CD14-positive monocyte (primary cell): ENCODE data around the gene HECW1. TPM values are rescaled to one million over a fixed set of nuclear protein-coding genes. Genes with fewer than 3 reads are reported as not detected.

Experiments
- DNase-seq, 3 donors: peaks; one replicate each; pipeline ENCODE4 v3.0.0-alpha.2; 2011 to 2022
- H2AFZ ChIP-seq: 2 replicates; pipeline ENCODE4 v1.6.0; 2012; ENCODE audit warnings: mild to moderate bottlenecking, low read depth, low read length, inconsistent platforms; ENCODE audit not compliant: insufficient read depth, poor library complexity, severe bottlenecking
- H3K27ac ChIP-seq, 2 donors: 1 replicate in 1 of 2; 2 replicates in 1 of 2; pipeline ENCODE4 v1.5.1; 2012 to 2013; ENCODE audit warnings: low read length in 2 of 2, control low read depth in 1 of 2, inconsistent platforms in 1 of 2, low read depth in 1 of 2, mild to moderate bottlenecking in 1 of 2
- H3K27me3 ChIP-seq, 2 donors: one replicate each; pipeline versions ENCODE4 v1.6.0 to v1.6.1; 2011 to 2013; ENCODE audit warnings: low read length in 2 of 2; ENCODE audit not compliant: control insufficient read depth in 2 of 2, insufficient read depth in 2 of 2
- H3K36me3 ChIP-seq, 2 donors: replicated peaks in 1 of 2; 1 replicate in 1 of 2; 2 replicates in 1 of 2; pipeline versions ENCODE4 v1.5.1 to v1.6.1; 2012 to 2013; ENCODE audit warnings: low read length in 2 of 2, control low read depth in 1 of 2, inconsistent platforms in 1 of 2, mild to moderate bottlenecking in 1 of 2; ENCODE audit not compliant: insufficient read depth in 2 of 2, control insufficient read depth in 1 of 2
- H3K4me1 ChIP-seq, 2 donors: 1 replicate in 1 of 2; 2 replicates in 1 of 2; pipeline versions ENCODE4 v1.5.1 to v1.6.1; 2012 to 2013; ENCODE audit warnings: low read length in 2 of 2, control low read depth in 1 of 2, inconsistent platforms in 1 of 2, mild to moderate bottlenecking in 1 of 2, moderate library complexity in 1 of 2; ENCODE audit not compliant: insufficient read depth in 2 of 2, control insufficient read depth in 1 of 2
- H3K4me2 ChIP-seq: replicated peaks from 2 replicates; pipeline ENCODE3; 2012; ENCODE audit warnings: low read length, moderate library complexity, mild to moderate bottlenecking; ENCODE audit not compliant: poor library complexity, severe bottlenecking; ENCODE audit errors: extremely low read depth
- H3K4me3 ChIP-seq, 3 experiments: fragments of 200-600 bp in 1 of 3; sonication (generic) in 1 of 3; replicated peaks in 1 of 3; 1 replicate in 2 of 3; 2 replicates in 1 of 3; pipeline ENCODE4 v1.5.1; 2011 to 2013; ENCODE audit warnings: low read length in 3 of 3, mild to moderate bottlenecking in 3 of 3, control low read depth in 2 of 3, low read depth in 2 of 3, inconsistent platforms in 1 of 3, moderate library complexity in 1 of 3
- H3K79me2 ChIP-seq: 2 replicates; pipeline ENCODE4 v1.6.0; 2012; ENCODE audit warnings: mild to moderate bottlenecking, control low read depth, inconsistent platforms, low read length, moderate library complexity; ENCODE audit not compliant: insufficient read depth
- H3K9ac ChIP-seq: 2 replicates; pipeline ENCODE4 v1.6.0; 2017; ENCODE audit warnings: low read length, mild to moderate bottlenecking; ENCODE audit not compliant: insufficient read depth, poor library complexity, severe bottlenecking
- H3K9me3 ChIP-seq, 2 donors: replicated peaks in 1 of 2; 1 replicate in 1 of 2; 2 replicates in 1 of 2; pipeline versions ENCODE4 v1.5.1 to v1.6.1; 2012 to 2013; ENCODE audit warnings: low read length in 2 of 2, control low read depth in 1 of 2; ENCODE audit not compliant: control insufficient read depth in 1 of 2, insufficient read depth in 1 of 2
- H4K20me1 ChIP-seq: 2 replicates; pipeline ENCODE4 v1.6.0; 2012; ENCODE audit warnings: mild to moderate bottlenecking, low read length, control low read depth, moderate library complexity; ENCODE audit not compliant: insufficient read depth
- H3K27ac Mint-ChIP-seq, 7 donors: one replicate each; pipeline ENCODE4 v1.8.0; 2020; ENCODE audit warnings: mild to moderate bottlenecking in 7 of 7, mixed read lengths in 7 of 7, moderate library complexity in 6 of 7, inconsistent platforms in 2 of 7
- H3K27me3 Mint-ChIP-seq, 3 donors: one replicate each; pipeline ENCODE4 v1.8.0; 2021 to 2022; ENCODE audit warnings: low read depth in 3 of 3, mild to moderate bottlenecking in 3 of 3, mixed read lengths in 3 of 3, moderate library complexity in 3 of 3, inconsistent platforms in 1 of 3
- H3K36me3 Mint-ChIP-seq, 2 donors: one replicate each; pipeline ENCODE4 v1.8.0; 2020; ENCODE audit warnings: mixed read lengths in 2 of 2, inconsistent platforms in 1 of 2, mild to moderate bottlenecking in 1 of 2
- H3K4me1 Mint-ChIP-seq: one replicate; pipeline ENCODE4 v1.8.0; 2020; ENCODE audit warnings: mild to moderate bottlenecking, mixed read lengths
- H3K4me3 Mint-ChIP-seq, 2 donors: one replicate each; pipeline ENCODE4 v1.8.0; 2020; ENCODE audit warnings: mild to moderate bottlenecking in 2 of 2, mixed read lengths in 2 of 2, moderate library complexity in 1 of 2
- H3K9me3 Mint-ChIP-seq, 7 donors: one replicate each; pipeline ENCODE4 v1.8.0; 2020 to 2022; ENCODE audit warnings: mixed read lengths in 7 of 7, mild to moderate bottlenecking in 6 of 7, moderate library complexity in 6 of 7, inconsistent platforms in 2 of 7
- CTCF ChIP-seq: fragments of 200-600 bp; IDR thresholded peaks from one replicate; pipeline ENCODE4 v1.8.0; 2022; ENCODE audit warnings: antibody characterized with exemption, mild to moderate bottlenecking
- WGBS: methylation state at CpG from one replicate; pipeline ENCODE4 v1.1.5; 2013; ENCODE audit warnings: missing lambda C conversion rate; ENCODE audit not compliant: insufficient coverage; 5-methylcytosine and 5-hydroxymethylcytosine counted together
- intact Hi-C, 2 donors: fragments of 100-400 bp; cut with micrococcal nuclease; formaldehyde crosslinking; loops; one replicate each; pipeline versions ENCODE4 v1.15.0 to v1.15.1; 2023
- polyA plus RNA-seq, 3 donors: library from polyadenylated mRNA; depleted of rRNA in 1 of 3; unstranded in 2 of 3; stranded (reverse) in 1 of 3; fragments of 300-500 nt in 2 of 3; fragments of >200 nt in 1 of 3; fragmentation: Illumina TruSeq in 2 of 3; gene quantifications; 1 replicate in 2 of 3; 2 replicates in 1 of 3; pipeline ENCODE4 v1.2.3, GENCODE V29; 2012 to 2021

HECW1 gene
- polyA plus RNA-seq, 3 donors, result not detected

- Histone ChIP-seq H3K4me2 (no peak overlapping the region), H4K20me1 (no peaks in the 10 kb centered on the region), H3K4me1 (no peaks in the 10 kb centered on the region), H3K36me3 (no peaks in the 10 kb centered on the region), H3K9me3 (no peaks in the 10 kb centered on the region), H3K27ac (no peak overlapping the region), H2AFZ (no peak overlapping the region), H3K27me3 (peaks cover 7 to 22% of the 10 kb centered on the region in 2 donors), H3K4me3 (no peak overlapping the region), H3K9ac (no peak overlapping the region), H3K79me2 (no peaks in the 10 kb centered on the region)
- no peak for DNase-seq
- no peaks in the 10 kb centered on the region for H3K4me1 Mint-ChIP-seq
- no peak overlapping the region for H3K4me3 Mint-ChIP-seq
- intact Hi-C loops, result no loop called here
- TF ChIP-seq CTCF, result no peak
- no peaks in the 10 kb centered on the region for H3K36me3 Mint-ChIP-seq
- WGBS, result 91% methylated on average over 1 of the region's 1 CpG
- H3K9me3 Mint-ChIP-seq, result peaks cover 0 to 1% (median 0%) of the 10 kb centered on the region in 7 donors
- H3K27me3 Mint-ChIP-seq, result peaks cover 18 to 29% (median 21%) of the 10 kb centered on the region in 3 donors
- H3K27ac Mint-ChIP-seq, result peak overlapping the region in 1 of 7 donors; percentile 4
Observed at GRCh38 chr7:43104874-43105520, 7.5 kb upstream of the HECW1 start.

GRCh38 chr7:43105521-43106120 is 6.8 kb upstream of the HECW1 start:
- Histone ChIP-seq H3K27ac (no peak overlapping the region), H2AFZ (no peak overlapping the region), H3K9ac (no peak overlapping the region), H3K4me1 (no peaks in the 10 kb centered on the region), H4K20me1 (no peaks in the 10 kb centered on the region), H3K79me2 (no peaks in the 10 kb centered on the region), H3K27me3 (peaks cover 13 to 27% of the 10 kb centered on the region in 2 donors), H3K4me2 (no peak overlapping the region), H3K9me3 (no peaks in the 10 kb centered on the region), H3K4me3 (no peak overlapping the region), H3K36me3 (no peaks in the 10 kb centered on the region)
- peaks cover 0 to 1% (median 0%) of the 10 kb centered on the region in 7 donors for H3K9me3 Mint-ChIP-seq
- H3K27ac Mint-ChIP-seq, result peak overlapping the region in 1 of 7 donors; percentile 4
- TF ChIP-seq CTCF, result no peak
- H3K36me3 Mint-ChIP-seq, result no peaks in the 10 kb centered on the region
- H3K4me3 Mint-ChIP-seq, result no peak overlapping the region
- no peak for DNase-seq
- WGBS, result 95% methylated on average over 3 of the region's 3 CpGs
- peaks cover 23 to 34% (median 24%) of the 10 kb centered on the region in 3 donors for H3K27me3 Mint-ChIP-seq
- no peaks in the 10 kb centered on the region for H3K4me1 Mint-ChIP-seq
- intact Hi-C loops, result no loop called here
